Heart left ventricle (tissue), 16 donors: ENCODE measurements around the gene ACSL6. TPM values are rescaled to one million over a fixed set of nuclear protein-coding genes. Genes with fewer than 3 reads are reported as not detected.

Experiments
- ATAC-seq, 4 donors: fragments of 200-7000 bp; cut with Tn5 transposase; one replicate each; pipeline ENCODE4 v1.9.1; 2020 to 2022; ENCODE audit warnings: moderate library complexity in 4 of 4, mild to moderate bottlenecking in 3 of 4, moderate number of reproducible peaks in 1 of 4
- DNase-seq, 5 donors: peaks; one replicate each; pipeline ENCODE4 v3.0.0-alpha.2; 2020
- H3K27ac ChIP-seq, 12 donors: fragments of 200-600 bp; sonication (generic) in 4 of 12; one replicate each; pipeline versions ENCODE4 v1.5.0 to v1.8.0; 2016 to 2022; ENCODE audit warnings: mild to moderate bottlenecking in 2 of 12
- H3K27me3 ChIP-seq, 9 donors: fragments of 200-600 bp; sonication (generic) in 2 of 9; one replicate each; pipeline versions ENCODE4 v1.5.1 to v1.8.0; 2016 to 2022; ENCODE audit warnings: mild to moderate bottlenecking in 3 of 9
- H3K36me3 ChIP-seq, 9 donors: fragments of 200-600 bp; sonication (generic) in 2 of 9; one replicate each; pipeline versions ENCODE4 v1.5.0 to v1.8.0; 2018 to 2022; ENCODE audit warnings: mild to moderate bottlenecking in 2 of 9
- H3K4me1 ChIP-seq, 12 donors: fragments of 200-600 bp; sonication (generic) in 4 of 12; one replicate each; pipeline versions ENCODE4 v1.5.0 to v1.8.0; 2016 to 2022; ENCODE audit warnings: mild to moderate bottlenecking in 3 of 12
- H3K4me3 ChIP-seq, 12 donors: fragments of 200-600 bp; sonication (generic) in 4 of 12; one replicate each; pipeline versions ENCODE4 v1.5.0 to v1.8.0; 2017 to 2022; ENCODE audit warnings: mild to moderate bottlenecking in 9 of 12, moderate library complexity in 4 of 12
- H3K9me3 ChIP-seq, 12 donors: fragments of 200-600 bp; sonication (generic) in 4 of 12; one replicate each; pipeline versions ENCODE4 v1.5.0 to v1.8.0; 2016 to 2022; ENCODE audit warnings: mild to moderate bottlenecking in 1 of 12
- CTCF ChIP-seq, 12 donors: fragments of 200-600 bp; sonication (generic) in 4 of 12; IDR thresholded peaks; one replicate each; pipeline versions ENCODE4 v1.5.0 to v1.8.0; 2018 to 2022; ENCODE audit warnings: antibody characterized with exemption in 12 of 12, mild to moderate bottlenecking in 5 of 12
- POLR2A ChIP-seq, 2 donors: fragments of 450-650 bp; IDR thresholded peaks; one replicate each; pipeline ENCODE4 v1.6.1; 2017; ENCODE audit warnings: antibody characterized with exemption in 2 of 2, mild to moderate bottlenecking in 2 of 2, moderate library complexity in 2 of 2
- WGBS, 4 donors: extraction: QIAGEN DNeasy Blood & Tissue Kit in 2 of 4; methylation state at CpG; one replicate each; pipeline versions ENCODE4 v1.1.5 to v1.1.7; 2013 to 2018; 5-methylcytosine and 5-hydroxymethylcytosine counted together
- intact Hi-C, 10 donors: fragments of 100-400 bp; cut with DNase I; formaldehyde crosslinking; loops; one replicate each; pipeline versions ENCODE4 v1.11.1 to v1.14.2; 2022
- polyA plus RNA-seq, 2 donors: library from polyadenylated mRNA; stranded (reverse); fragments of 200-250 nt; gene quantifications; one replicate each; pipeline ENCODE4 v1.2.3, GENCODE V29; 2013
- total RNA-seq, 9 donors: library from RNA; depleted of rRNA in 2 of 9; stranded (reverse); fragments of >200 nt in 2 of 9; fragmentation: NEBNext Ultra II Directional in 3 of 9; extraction: Animal tissue kit (Norgen Biotek cat#: 25700) in 3 of 9; gene quantifications; one replicate each; pipeline versions ENCODE4 v1.1.0 to v1.2.4, GENCODE V29; 2016 to 2023
- donor health status: ischemic (EF 13 %, LVEDD 7.1; RV severe dilation, severe dysfunction).
- donor health status: healthy with polysubstance abuse.
- donor health status: DM: no; HTN: yes; CAD: no.
- donor health status: DM: no; HTN: no; CAD: no.
- donor health status: ischemic (EF 25% LVEDD 6.9; RV normal size, moderate dysfunction).
- donor health status: ischemic (EF 25% LVEDD 5.7; RV mildly dilated, moderate dysfunction).
- donor health status: healthy.
- donor health status: DM: yes; HTN: yes; CAD: no.
- donor health status: ischemic (EF 35%, LVEDD 5.7; RV mildly dilated, moderate dysfunction).
- donor health status: nonischemic (EF 11% LVEDD 7.7; RV severe dilation, severe dysfunction).
- donor health status: DM: yes; HTN: yes; CAD: no.
- donor health status: PGD.
- donor health status: ischemic (EF 29% LVEDD 5.4; RV normal size, mild dysfunction).
- donor health status: nonischemic (EF 23%, LVEDD 6.1; RV moderate dilation, normal function).

The ACSL6 gene
- total and polyA plus RNA-seq, 11 donors = 0.33 to 3.8 (median 2.1) TPM

GRCh38 chr5:132019857-132020555, 8.5 kb upstream of the ACSL6 start:
- intact Hi-C loops = no loop called here
- Histone ChIP-seq H3K27ac (peak overlapping the region in 1 of 12 donors; percentile 29), H3K36me3 (no peaks in the 10 kb centered on the region), H3K27me3 (peaks cover 0 to 24% (median 10%) of the 10 kb centered on the region in 9 donors), H3K4me1 (peaks cover 0 to 10% (median 0%) of the 10 kb centered on the region in 12 donors), H3K4me3 (no peak overlapping the region), H3K9me3 (no peaks in the 10 kb centered on the region)
- 73 to 81% (median 77%) methylated on average over 6 of the region's 6 CpGs for WGBS, 4 donors
- TF ChIP-seq POLR2A (IDR thresholded peaks at IDR 0.05) (no peak), CTCF (IDR thresholded peaks at IDR 0.05) (no peak)
- DNase-seq (no peak), ATAC-seq (no peak)

DNA sequence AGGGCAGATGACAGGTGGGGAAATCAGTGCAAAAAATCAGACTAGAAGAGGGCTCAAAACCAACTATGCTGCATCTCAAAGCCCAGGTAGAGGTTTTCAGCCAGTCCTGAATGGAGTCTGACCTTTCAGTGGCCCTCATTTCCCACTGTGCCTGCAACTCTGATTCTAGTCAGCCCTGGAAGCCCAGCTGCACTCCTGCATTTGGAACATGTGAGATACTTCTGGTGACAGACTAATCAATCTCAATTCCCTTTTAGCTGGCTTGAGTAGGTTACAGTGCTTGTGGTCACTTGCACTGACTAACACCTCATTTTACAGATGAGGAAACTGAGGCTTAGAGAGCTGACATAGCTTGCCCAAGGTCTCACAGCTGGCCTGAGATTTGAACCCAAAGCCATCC, 7.9 kb upstream of the ACSL6 start:
- TF ChIP-seq CTCF (IDR thresholded peaks at IDR 0.05) = no peak
- peak overlapping the region in 1 of 12 donors; percentile 29 for H3K27ac ChIP-seq

DNA sequence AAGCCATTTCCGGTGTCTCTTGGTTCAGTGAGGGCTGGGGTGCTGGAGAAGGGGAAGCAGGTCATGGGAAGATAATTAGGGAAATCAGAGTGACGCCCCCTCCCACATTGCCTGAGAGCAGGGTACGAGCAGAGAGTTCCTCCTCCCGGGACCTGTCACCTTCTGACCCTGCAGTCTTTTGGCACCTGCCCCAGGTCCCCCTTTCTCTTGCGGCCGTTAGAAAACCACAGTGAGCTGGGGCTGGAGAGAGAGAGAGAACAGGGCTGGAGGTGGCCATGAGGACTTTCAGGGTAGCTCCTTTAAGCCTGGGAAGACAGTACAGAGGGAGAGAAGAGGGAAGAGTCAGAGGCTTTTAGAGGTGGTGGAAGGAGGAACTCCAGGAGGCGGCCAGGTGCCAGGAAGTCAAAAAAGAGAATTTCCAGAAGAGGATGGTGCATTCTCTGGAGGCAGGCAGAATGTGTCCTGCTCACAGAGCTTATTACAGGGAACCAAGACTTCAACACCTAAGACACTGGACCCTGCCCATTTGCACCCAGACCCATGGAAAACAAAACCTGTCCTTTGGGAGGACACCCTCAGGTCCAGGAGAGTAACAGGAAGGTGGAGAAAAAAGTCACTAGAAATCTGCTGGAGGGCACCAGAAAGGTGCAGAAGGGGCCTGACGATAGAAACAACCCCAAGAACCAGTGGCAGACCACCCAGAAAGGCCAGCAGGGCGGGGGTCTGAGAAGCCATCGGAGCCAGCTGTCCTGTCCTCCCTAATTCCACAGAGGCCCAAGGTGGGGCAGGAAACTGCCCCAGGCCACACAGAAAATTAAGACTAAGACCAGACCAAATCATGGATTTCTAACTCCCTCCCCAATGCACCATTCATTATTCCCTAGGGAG, 6.5 kb upstream of the ACSL6 start:
- intact Hi-C loops = no loop called here
- no peak overlapping the region for H3K27ac ChIP-seq
- H3K36me3 ChIP-seq = no peaks in the 10 kb centered on the region
- peaks cover 0 to 10% (median 1%) of the 10 kb centered on the region in 12 donors for H3K4me1 ChIP-seq
- DNase-seq (peak in 2 of 5 donors; percentile 8 to 14), ATAC-seq (no peak)
- no peak overlapping the region for H3K4me3 ChIP-seq
- 26 to 39% (median 34%) methylated on average over 10 of the region's 10 CpGs for WGBS, 4 donors
- TF ChIP-seq CTCF (IDR thresholded peaks at IDR 0.05) = no peak
- no peak for TF ChIP-seq POLR2A (IDR thresholded peaks at IDR 0.05)
- no peaks in the 10 kb centered on the region for H3K9me3 ChIP-seq
- peaks cover 0 to 24% (median 10%) of the 10 kb centered on the region in 9 donors for H3K27me3 ChIP-seq

More for the DNA sequence above, 7.9 kb upstream of the ACSL6 start:
- H3K36me3 ChIP-seq = no peaks in the 10 kb centered on the region
- peaks cover 0 to 10% (median 0%) of the 10 kb centered on the region in 12 donors for H3K4me1 ChIP-seq
- ATAC-seq (no peak), DNase-seq (no peak)
- H3K9me3 ChIP-seq = no peaks in the 10 kb centered on the region
- intact Hi-C loops = no loop called here
- H3K27me3 ChIP-seq = peaks cover 0 to 24% (median 10%) of the 10 kb centered on the region in 9 donors
- no peak overlapping the region for H3K4me3 ChIP-seq

- no peak for TF ChIP-seq POLR2A (IDR thresholded peaks at IDR 0.05)
- TF ChIP-seq CTCF (IDR thresholded peaks at IDR 0.05) = no peak
- H3K9me3 ChIP-seq = no peaks in the 10 kb centered on the region
- DNase-seq = no peak
- H3K4me3 ChIP-seq = no peak overlapping the region
- 32 to 76% (median 43%) methylated on average over 4 of the region's 4 CpGs for WGBS, 4 donors
- intact Hi-C loops = no loop called here
- no peaks in the 10 kb centered on the region for H3K36me3 ChIP-seq
- H3K27ac ChIP-seq = no peak overlapping the region
- peaks cover 0 to 26% (median 10%) of the 10 kb centered on the region in 9 donors for H3K27me3 ChIP-seq
- peaks cover 0 to 15% (median 3%) of the 10 kb centered on the region in 12 donors for H3K4me1 ChIP-seq
- no peak for ATAC-seq
Measured at GRCh38 chr5:132017316-132017715, 5.9 kb upstream of the ACSL6 start.
